HEK293 (cell line): ENCODE results near the gene RB1.

Source experiments
- CTCF ChIA-PET: fragments of 350-600 bp; formaldehyde crosslinking; extraction: SDS; loops from one replicate; lab custom pipeline; 2021; ENCODE audit warnings: antibody characterized with exemption; lab: Yijun Ruan, JAX
- POLR2A ChIA-PET: fragments of 300-600 bp; formaldehyde crosslinking; extraction: SDS; loops from one replicate; lab custom pipeline; 2020; ENCODE audit warnings: antibody characterized with exemption, inconsistent platforms; lab: Yijun Ruan, JAX
- H3K27ac ChIP-seq: fragments of 200-500 bp; sonication (Bioruptor generic); 2 replicates; pipeline ENCODE4 v1.5.1; 2014; ENCODE audit warnings: low read depth, low read length, control low read depth, inconsistent platforms; ENCODE audit errors: extremely low read depth
- H3K36me3 ChIP-seq, 2 experiments: fragments of 200-500 bp in 1 of 2; sonication (Bioruptor generic) in 1 of 2; 1 replicate in 1 of 2; 2 replicates in 1 of 2; pipeline ENCODE4 v1.5.1; 2014 to 2017; ENCODE audit warnings: inconsistent platforms in 2 of 2, low read length in 2 of 2; ENCODE audit not compliant: control insufficient read depth in 2 of 2, insufficient read depth in 1 of 2
- H3K4me1 ChIP-seq: fragments of 200-500 bp; sonication (Bioruptor generic); 2 replicates; pipeline ENCODE4 v1.5.1; 2014; ENCODE audit warnings: mild to moderate bottlenecking, low read length, inconsistent platforms; ENCODE audit not compliant: control insufficient read depth, insufficient read depth
- H3K4me3 ChIP-seq: 2 replicates; pipeline ENCODE4 v1.5.1; 2011; ENCODE audit warnings: low read depth, mild to moderate bottlenecking, control low read depth, low read length, moderate library complexity
- H3K9me3 ChIP-seq: fragments of 200-500 bp; sonication (Bioruptor generic); 2 replicates; pipeline ENCODE4 v1.5.1; 2014; ENCODE audit warnings: low read depth, low read length, inconsistent platforms; ENCODE audit not compliant: control insufficient read depth, insufficient read depth
- BCL6B ChIP-seq: fragments of 450-650 bp; formaldehyde crosslinking; IDR thresholded peaks from 2 replicates; pipeline ENCODE4 v1.5.1; 2017; ENCODE audit warnings: missing biosample characterization, missing genetic modification characterization
- GLI2 ChIP-seq: fragments of 450-650 bp; formaldehyde crosslinking; IDR thresholded peaks from 2 replicates; pipeline ENCODE4; 2017; ENCODE audit warnings: missing biosample characterization, missing genetic modification characterization, low read depth, borderline replicate concordance
- GLIS1 ChIP-seq: fragments of 450-650 bp; formaldehyde crosslinking; IDR thresholded peaks from 2 replicates; pipeline ENCODE4 v1.5.1; 2016; ENCODE audit warnings: missing biosample characterization, missing genetic modification characterization
- KLF8 ChIP-seq: fragments of 450-650 bp; formaldehyde crosslinking; IDR thresholded peaks from 2 replicates; pipeline ENCODE4 v1.5.1; 2016; ENCODE audit warnings: missing biosample characterization, missing genetic modification characterization
- SP3 ChIP-seq: fragments of 450-650 bp; formaldehyde crosslinking; IDR thresholded peaks from 2 replicates; pipeline ENCODE4 v1.5.1; 2016; ENCODE audit warnings: missing biosample characterization, missing genetic modification characterization
- TCF7L2 ChIP-seq: IDR thresholded peaks from 2 replicates; pipeline ENCODE4 v1.6.1; 2011; ENCODE audit warnings: low read depth, mild to moderate bottlenecking, inconsistent platforms, low read length, moderate library complexity, borderline replicate concordance
- ZFHX2 ChIP-seq: fragments of 450-650 bp; formaldehyde crosslinking; conservative IDR thresholded peaks from 2 replicates; pipeline ENCODE4 v1.5.1; 2016; ENCODE audit warnings: missing biosample characterization, missing genetic modification characterization
- ZFP3 ChIP-seq: fragments of 450-650 bp; formaldehyde crosslinking; IDR thresholded peaks from 2 replicates; pipeline ENCODE4 v1.5.1; 2016; ENCODE audit warnings: low read depth, missing biosample characterization, missing genetic modification characterization
- ZNF18 ChIP-seq: fragments of 450-650 bp; formaldehyde crosslinking; IDR thresholded peaks from 2 replicates; pipeline ENCODE4 v1.5.1; 2016; ENCODE audit warnings: missing biosample characterization, missing genetic modification characterization
- ZNF19 ChIP-seq: fragments of 450-650 bp; formaldehyde crosslinking; IDR thresholded peaks from 2 replicates; pipeline ENCODE4; 2016; ENCODE audit warnings: missing biosample characterization, missing genetic modification characterization, low read depth
- ZNF302 ChIP-seq: fragments of 450-650 bp; formaldehyde crosslinking; IDR thresholded peaks from 2 replicates; pipeline ENCODE4 v1.5.1; 2016; ENCODE audit warnings: missing biosample characterization, missing genetic modification characterization, low read depth
- ZNF341 ChIP-seq: fragments of 450-650 bp; formaldehyde crosslinking; IDR thresholded peaks from 2 replicates; pipeline ENCODE4; 2016; ENCODE audit warnings: low read depth, missing biosample characterization, missing genetic modification characterization
- ZNF473 ChIP-seq: fragments of 450-650 bp; formaldehyde crosslinking; IDR thresholded peaks from 2 replicates; pipeline ENCODE4 v1.5.1; 2017; ENCODE audit warnings: missing biosample characterization, missing genetic modification characterization
- ZNF561 ChIP-seq: fragments of 450-650 bp; IDR thresholded peaks from 2 replicates; pipeline ENCODE4 v1.5.1; 2018; ENCODE audit warnings: missing biosample characterization, missing genetic modification characterization, borderline replicate concordance
- ZNF596 ChIP-seq: fragments of 450-650 bp; IDR thresholded peaks from 2 replicates; pipeline ENCODE4 v1.5.0; 2018; ENCODE audit warnings: missing biosample characterization, mild to moderate bottlenecking, missing genetic modification characterization, moderate library complexity
- ZNF747 ChIP-seq: fragments of 450-650 bp; formaldehyde crosslinking; IDR thresholded peaks from 2 replicates; pipeline ENCODE4 v1.5.1; 2016; ENCODE audit warnings: missing biosample characterization, missing genetic modification characterization
- ZSCAN18 ChIP-seq: fragments of 450-650 bp; formaldehyde crosslinking; IDR thresholded peaks from 2 replicates; pipeline ENCODE4 v1.5.1; 2016; ENCODE audit warnings: missing biosample characterization, missing genetic modification characterization
- ZSCAN23 ChIP-seq: fragments of 450-650 bp; formaldehyde crosslinking; IDR thresholded peaks from 2 replicates; pipeline ENCODE4 v1.5.1; 2016; ENCODE audit warnings: missing biosample characterization, missing genetic modification characterization

Gene RB1

GRCh38 chr13:48494874-48495273 is 191.3 kb downstream of the RB1 start:
- Histone ChIP-seq H3K4me3 (no peak overlapping the region), H3K9me3 (no peaks in the 10 kb centered on the region), H3K36me3 (no peaks in the 10 kb centered on the region), H3K27ac (no peak overlapping the region), H3K4me1 (peaks cover 7% of the 10 kb centered on the region)
- POLR2A ChIA-PET, result no interaction called here
- CTCF ChIA-PET, result interaction anchor here (1.5 kb wide), 1 partner anchor 400 kb away, joined by 3 read pairs; the partner anchor contains the start of gene MED4
- TF ChIP-seq SP3 (no peak), ZNF747 (tag by site-specific recombination) (no peak), ZNF561 (tag by site-specific recombination) (no peak), ZFP3 (tag by site-specific recombination) (no peak), ZNF341 (tag by site-specific recombination) (no peak), ZNF473 (tag by site-specific recombination) (no peak), BCL6B (tag by site-specific recombination) (no peak)

GRCh38 chr13:48496271-48497161 is 193.0 kb downstream of the RB1 start:
- no peaks in the 10 kb centered on the region for H3K36me3 ChIP-seq
- TF ChIP-seq ZSCAN18 (tag by site-specific recombination) (no peak), ZNF596 (tag by site-specific recombination) (no peak), TCF7L2 (no peak)
- TF ChIP-seq, all 188 proteins: peak for 0
- Histone ChIP-seq H3K4me1 (peaks cover 7% of the 10 kb centered on the region), H3K27ac (no peak overlapping the region), H3K9me3 (no peaks in the 10 kb centered on the region), H3K4me3 (no peak overlapping the region)
- ChIA-PET CTCF (interaction anchor here (0.6 to 0.7 kb wide), 2 partner anchors 14 to 241 kb away, joined by 3 read pairs; no protein-coding TSS in a partner anchor), POLR2A (no interaction called here)

- Histone ChIP-seq H3K4me3 (no peak overlapping the region), H3K27ac (no peak overlapping the region), H3K9me3 (no peaks in the 10 kb centered on the region), H3K4me1 (peaks cover 7% of the 10 kb centered on the region)
- POLR2A ChIA-PET, result no interaction called here
- TF ChIP-seq ZNF18 (tag by site-specific recombination), result no peak
- TF ChIP-seq ZFHX2 (tag by site-specific recombination), result no peak
- TF ChIP-seq ZNF302 (tag by site-specific recombination), result no peak
- TF ChIP-seq GLIS1, result no peak
- no peak for TF ChIP-seq KLF8 (tag by site-specific recombination)
- TF ChIP-seq ZSCAN23, result no peak
- TF ChIP-seq ZNF19 (tag by site-specific recombination), result no peak
- no peak for TF ChIP-seq GLI2 (tag by site-specific recombination)
- no peak for TF ChIP-seq TCF7L2
- TF ChIP-seq, all 188 proteins: peak for 0
- CTCF ChIA-PET, result no interaction called here
- no peaks in the 10 kb centered on the region for H3K36me3 ChIP-seq
Observed at GRCh38 chr13:48497669-48498068, 194.1 kb downstream of the RB1 start.
